ENCODE data around the gene KCNC3.

KCNC3 gene

DNA sequence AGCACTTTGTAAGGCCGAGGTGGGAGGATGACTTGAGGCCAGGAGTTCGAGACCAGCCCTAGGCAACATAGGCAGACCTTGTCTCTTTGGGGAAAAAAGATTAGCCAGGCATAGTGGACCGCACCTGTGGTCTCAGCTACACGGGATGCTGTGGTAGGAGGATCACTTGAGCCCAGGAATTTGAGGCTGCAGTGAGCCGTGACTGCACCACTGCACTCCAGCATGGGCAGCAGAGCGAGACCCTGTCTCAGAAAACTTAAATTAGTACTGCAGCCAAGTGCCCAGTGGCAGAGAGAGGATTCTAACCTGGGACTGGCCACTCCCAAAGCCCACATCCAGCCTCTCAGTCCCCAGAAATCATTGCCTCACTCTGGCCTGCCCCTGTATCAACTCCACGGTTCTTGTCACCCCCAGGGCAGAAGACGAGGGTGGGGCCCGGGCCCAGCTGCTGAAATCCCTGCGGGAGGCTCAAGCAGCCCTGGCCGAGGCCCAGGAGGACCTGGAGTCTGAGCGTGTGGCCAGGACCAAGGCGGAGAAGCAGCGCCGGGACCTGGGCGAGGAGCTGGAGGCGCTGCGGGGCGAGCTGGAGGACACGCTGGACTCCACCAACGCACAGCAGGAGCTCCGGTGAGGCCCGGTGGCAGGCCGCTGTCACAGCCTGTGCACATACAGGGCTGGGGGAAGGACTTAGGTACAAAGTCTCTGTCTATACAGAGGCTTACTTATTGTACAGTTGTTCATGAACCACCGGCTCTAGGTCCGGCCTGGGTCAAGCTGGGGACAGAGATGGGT is 53.4 kb downstream of the KCNC3 start:
- H3K4me1 Mint-ChIP-seq, result peaks cover 21% of the 10 kb centered on the region
- H3K4me3 Mint-ChIP-seq, result peak overlapping the region; percentile 15
- H3K27me3 Mint-ChIP-seq (ENCODE audit: low read depth, poor library complexity), result peaks cover 6% of the 10 kb centered on the region
- H3K9me3 Mint-ChIP-seq, result no peaks in the 10 kb centered on the region
- peak; percentile 33 for DNase-seq
- H3K27ac Mint-ChIP-seq, result peak overlapping the region; percentile 57
- H3K36me3 Mint-ChIP-seq (ENCODE audit: low read depth), result no peaks in the 10 kb centered on the region
- TF ChIP-seq, protein P1, sequence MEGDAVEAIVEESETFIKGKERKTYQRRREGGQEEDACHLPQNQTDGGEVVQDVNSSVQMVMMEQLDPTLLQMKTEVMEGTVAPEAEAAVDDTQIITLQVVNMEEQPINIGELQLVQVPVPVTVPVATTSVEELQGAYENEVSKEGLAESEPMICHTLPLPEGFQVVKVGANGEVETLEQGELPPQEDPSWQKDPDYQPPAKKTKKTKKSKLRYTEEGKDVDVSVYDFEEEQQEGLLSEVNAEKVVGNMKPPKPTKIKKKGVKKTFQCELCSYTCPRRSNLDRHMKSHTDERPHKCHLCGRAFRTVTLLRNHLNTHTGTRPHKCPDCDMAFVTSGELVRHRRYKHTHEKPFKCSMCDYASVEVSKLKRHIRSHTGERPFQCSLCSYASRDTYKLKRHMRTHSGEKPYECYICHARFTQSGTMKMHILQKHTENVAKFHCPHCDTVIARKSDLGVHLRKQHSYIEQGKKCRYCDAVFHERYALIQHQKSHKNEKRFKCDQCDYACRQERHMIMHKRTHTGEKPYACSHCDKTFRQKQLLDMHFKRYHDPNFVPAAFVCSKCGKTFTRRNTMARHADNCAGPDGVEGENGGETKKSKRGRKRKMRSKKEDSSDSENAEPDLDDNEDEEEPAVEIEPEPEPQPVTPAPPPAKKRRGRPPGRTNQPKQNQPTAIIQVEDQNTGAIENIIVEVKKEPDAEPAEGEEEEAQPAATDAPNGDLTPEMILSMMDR (IDR thresholded peaks at IDR 0.05), result no peak

GRCh38 chr19:50273821-50274220 is 55.4 kb downstream of the KCNC3 start:
- TF ChIP-seq, protein P1 (IDR thresholded peaks at IDR 0.05), result no peak
- H3K27me3 Mint-ChIP-seq (ENCODE audit: low read depth, poor library complexity), result peaks cover 8% of the 10 kb centered on the region
- no peak overlapping the region for H3K27ac Mint-ChIP-seq
- no peaks in the 10 kb centered on the region for H3K36me3 Mint-ChIP-seq (ENCODE audit: low read depth)
- H3K4me3 Mint-ChIP-seq, result no peak overlapping the region
- H3K9me3 Mint-ChIP-seq, result no peaks in the 10 kb centered on the region
- peaks cover 21% of the 10 kb centered on the region for H3K4me1 Mint-ChIP-seq
- DNase-seq, result no peak

DNA sequence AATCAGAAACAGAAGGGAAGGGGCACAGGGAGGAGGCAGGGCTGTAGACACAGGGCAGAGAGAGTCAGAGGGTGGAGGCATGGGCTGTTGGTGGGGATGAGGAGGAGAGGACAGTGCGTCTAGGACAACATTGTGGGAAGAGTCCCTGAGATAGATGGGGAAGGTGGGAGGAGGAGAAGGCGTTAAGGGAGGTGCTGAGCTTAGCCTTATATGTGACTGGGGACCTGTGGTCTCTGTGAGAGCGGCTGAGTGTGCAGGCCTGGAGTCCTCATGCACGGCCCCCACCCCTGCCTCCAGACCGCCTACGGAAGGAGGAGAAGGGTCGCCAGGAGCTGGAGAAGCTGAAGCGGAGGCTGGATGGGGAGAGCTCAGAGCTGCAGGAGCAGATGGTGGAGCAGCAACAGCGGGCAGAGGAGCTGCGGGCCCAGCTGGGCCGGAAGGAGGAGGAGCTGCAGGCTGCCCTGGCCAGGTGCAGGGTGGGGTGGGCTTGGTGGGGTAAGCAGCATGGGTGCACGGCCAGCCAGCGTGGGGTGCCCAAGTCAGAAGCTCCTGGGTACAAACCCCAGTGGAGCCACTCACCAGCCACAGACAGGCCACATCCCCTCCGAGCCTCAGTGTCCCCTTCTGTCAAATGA is 56.8 kb downstream of the KCNC3 start:
- Mint-ChIP-seq H3K9me3 (no peaks in the 10 kb centered on the region), H3K36me3 (ENCODE audit: low read depth) (no peaks in the 10 kb centered on the region), H3K27ac (no peak overlapping the region), H3K27me3 (ENCODE audit: low read depth, poor library complexity) (peaks cover 12% of the 10 kb centered on the region), H3K4me3 (no peak overlapping the region), H3K4me1 (peaks cover 29% of the 10 kb centered on the region)
- no peak for DNase-seq
- TF ChIP-seq, protein P1 (IDR thresholded peaks at IDR 0.05), result no peak

DNA sequence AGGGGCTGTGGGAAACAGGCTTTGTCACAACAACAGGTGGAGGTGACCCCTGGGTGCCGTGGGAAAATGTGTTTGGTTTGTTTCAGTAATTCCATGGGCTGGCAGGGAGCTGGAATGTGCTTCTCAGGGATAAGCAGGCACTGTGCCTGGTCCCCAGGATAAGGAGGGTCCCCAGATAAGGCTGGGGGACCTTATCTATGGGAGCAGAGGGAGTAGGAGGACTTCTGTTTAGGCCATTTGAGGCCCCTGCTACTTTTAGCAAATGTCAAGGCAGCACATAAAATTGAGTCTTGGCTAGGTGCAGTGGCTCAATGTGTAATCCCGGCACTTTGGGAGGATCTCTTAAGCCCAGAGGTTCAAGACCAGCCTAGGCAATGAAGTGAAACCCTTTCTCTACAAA is 59.5 kb downstream of the KCNC3 start:
- TF ChIP-seq, protein P1 (IDR thresholded peaks at IDR 0.05), result no peak
- H3K4me3 Mint-ChIP-seq, result no peak overlapping the region
- H3K36me3 Mint-ChIP-seq (ENCODE audit: low read depth), result no peaks in the 10 kb centered on the region
- no peak overlapping the region for H3K27ac Mint-ChIP-seq
- no peaks in the 10 kb centered on the region for H3K9me3 Mint-ChIP-seq
- H3K4me1 Mint-ChIP-seq, result peaks cover 10% of the 10 kb centered on the region
- peaks cover 23% of the 10 kb centered on the region for H3K27me3 Mint-ChIP-seq (ENCODE audit: low read depth, poor library complexity)
- DNase-seq, result no peak

DNA sequence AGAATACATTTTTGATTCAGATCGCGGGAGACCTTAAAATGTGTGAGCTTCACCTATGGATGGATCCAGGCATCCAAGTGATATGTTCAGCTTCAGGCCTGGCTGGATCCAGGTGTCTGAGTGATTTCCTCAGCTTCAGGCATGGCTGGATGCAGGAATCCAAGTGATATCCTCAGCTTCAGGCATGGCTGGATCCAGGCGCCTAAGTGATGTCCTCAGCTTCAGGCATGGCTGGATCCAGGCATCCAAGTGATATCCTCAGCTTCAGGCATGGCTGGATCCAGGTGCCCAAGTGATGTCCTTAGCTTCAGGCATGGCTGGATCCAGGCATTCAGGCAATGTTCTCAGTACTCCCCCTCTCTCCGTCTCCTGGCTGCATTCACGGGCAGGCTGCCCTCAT is 60.7 kb downstream of the KCNC3 start:
- no peak overlapping the region for H3K4me3 Mint-ChIP-seq
- H3K36me3 Mint-ChIP-seq (ENCODE audit: low read depth), result no peaks in the 10 kb centered on the region
- no peak overlapping the region for H3K27ac Mint-ChIP-seq
- no peak for DNase-seq
- no peaks in the 10 kb centered on the region for H3K9me3 Mint-ChIP-seq
- TF ChIP-seq, protein P1 (IDR thresholded peaks at IDR 0.05), result no peak
- H3K27me3 Mint-ChIP-seq (ENCODE audit: low read depth, poor library complexity), result peaks cover 23% of the 10 kb centered on the region
- peaks cover 8% of the 10 kb centered on the region for H3K4me1 Mint-ChIP-seq
